Stomach (tissue), 9 donors: ENCODE data around the gene CFAP74. TPM values are rescaled to one million over a fixed set of nuclear protein-coding genes. Genes with fewer than 3 reads are reported as not detected.

Experiments
- DNase-seq, 2 donors: peaks; one replicate each; pipeline versions ENCODE4 v3.0.0 to v3.0.0-alpha.2; 2013 to 2019
- H3K27ac ChIP-seq, 5 donors: fragments of 200-600 bp in 4 of 5; sonication (generic) in 4 of 5; one replicate each; pipeline ENCODE4 v1.5.1; 2013 to 2019; ENCODE audit warnings: mild to moderate bottlenecking in 1 of 5, moderate library complexity in 1 of 5
- H3K27me3 ChIP-seq, 3 donors: fragments of 200-600 bp; sonication (generic); one replicate each; pipeline ENCODE4 v1.5.1; 2017 to 2019; ENCODE audit warnings: mixed run types in 1 of 3
- H3K36me3 ChIP-seq, 4 donors: fragments of 200-600 bp; sonication (generic); 1 replicate in 3 of 4; 2 replicates in 1 of 4; pipeline ENCODE4 v1.5.1; 2016 to 2019
- H3K4me1 ChIP-seq, 4 donors: fragments of 200-600 bp; sonication (generic); one replicate each; pipeline ENCODE4 v1.5.1; 2016 to 2019
- H3K4me3 ChIP-seq, 4 donors: fragments of 200-600 bp; sonication (generic) in 3 of 4; one replicate each; pipeline ENCODE4 v1.5.1; 2016 to 2019; ENCODE audit warnings: mild to moderate bottlenecking in 1 of 4
- H3K9me3 ChIP-seq, 4 donors: fragments of 200-600 bp; sonication (generic); one replicate each; pipeline ENCODE4 v1.5.1; 2016 to 2019
- EP300 ChIP-seq: sonication (generic); formaldehyde crosslinking; IDR thresholded peaks from one replicate; pipeline ENCODE4 v1.6.1; 2017; ENCODE audit warnings: antibody characterized with exemption
- POLR2A ChIP-seq, 4 donors: fragments of 450-650 bp; IDR thresholded peaks; one replicate each; pipeline ENCODE4 v1.6.1; 2016; ENCODE audit warnings: antibody characterized with exemption in 4 of 4, control low read depth in 2 of 4, mild to moderate bottlenecking in 1 of 4, moderate library complexity in 1 of 4
- POLR2AphosphoS5 ChIP-seq, 3 donors: sonication (generic); formaldehyde crosslinking; IDR thresholded peaks; one replicate each; pipeline ENCODE4 v1.6.1; 2016; ENCODE audit warnings: antibody characterized with exemption in 3 of 3
- WGBS, 5 donors: extraction: QIAGEN DNeasy Blood & Tissue Kit in 3 of 5; methylation state at CpG; one replicate each; pipeline versions ENCODE4 v1.1.5 to v1.1.7; 2013 to 2018; 5-methylcytosine and 5-hydroxymethylcytosine counted together
- intact Hi-C: fragments of 100-400 bp; cut with DNase I; formaldehyde crosslinking; loops from one replicate; pipeline ENCODE4 v1.15.1; 2023; ENCODE audit warnings: low total_unique reads
- polyA plus RNA-seq, 3 donors: library from polyadenylated mRNA; stranded (reverse); fragments of 200-250 nt; gene quantifications; one replicate each; pipeline ENCODE4 v1.2.3, GENCODE V29; 2013
- total RNA-seq, 5 donors: library from RNA; depleted of rRNA; stranded (reverse); fragments of >200 nt; gene quantifications; one replicate each; pipeline versions ENCODE4 v1.1.0 to v1.2.3, GENCODE V29; 2014 to 2016
- TF ChIP-seq, protein P1 (sequence below), 7 experiments: fragments of 450-650 bp in 4 of 7; fragments of 200-600 bp in 3 of 7; sonication (generic) in 3 of 7; IDR thresholded peaks; one replicate each; pipeline ENCODE4 v1.5.1; 2016 to 2019; ENCODE audit warnings: antibody characterized with exemption in 7 of 7, control low read depth in 2 of 7, mild to moderate bottlenecking in 1 of 7
- donor health status: healthy with polysubstance abuse.
- donor health status: Bipolar disorder and iron deficiency.
- donor health status: healthy.

Gene CFAP74
- total and polyA plus RNA-seq, 8 donors = under 0.01 TPM; not detected in 7

DNA sequence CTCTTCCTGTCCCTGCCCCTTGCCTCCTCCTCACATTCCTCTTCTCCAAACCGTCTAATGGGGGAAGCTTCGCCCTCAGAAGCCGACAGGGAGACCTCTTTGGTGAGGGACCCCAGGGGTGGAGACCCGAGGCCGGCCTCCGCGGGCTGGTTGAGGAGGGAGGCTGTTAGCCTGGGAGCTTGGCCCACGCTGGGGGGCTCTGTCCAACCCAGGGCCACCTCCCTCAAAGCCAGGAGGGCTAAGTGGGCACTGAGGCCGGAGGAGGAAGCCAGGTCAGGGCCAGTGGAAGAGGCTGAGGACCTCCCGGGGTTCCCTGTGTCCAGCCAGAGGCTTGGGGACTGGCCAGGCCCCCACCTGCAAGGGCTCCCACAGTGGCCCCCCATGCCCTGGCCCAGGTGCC is 20.9 kb upstream of the CFAP74 start:
- peaks cover 29 to 64% (median 44%) of the 10 kb centered on the region in 3 donors for H3K27me3 ChIP-seq
- TF ChIP-seq POLR2AphosphoS5 (IDR thresholded peaks at IDR 0.05) (no peak), EP300 (no peak), POLR2A (IDR thresholded peaks at IDR 0.05) (no peak)
- TF ChIP-seq, protein P1, sequence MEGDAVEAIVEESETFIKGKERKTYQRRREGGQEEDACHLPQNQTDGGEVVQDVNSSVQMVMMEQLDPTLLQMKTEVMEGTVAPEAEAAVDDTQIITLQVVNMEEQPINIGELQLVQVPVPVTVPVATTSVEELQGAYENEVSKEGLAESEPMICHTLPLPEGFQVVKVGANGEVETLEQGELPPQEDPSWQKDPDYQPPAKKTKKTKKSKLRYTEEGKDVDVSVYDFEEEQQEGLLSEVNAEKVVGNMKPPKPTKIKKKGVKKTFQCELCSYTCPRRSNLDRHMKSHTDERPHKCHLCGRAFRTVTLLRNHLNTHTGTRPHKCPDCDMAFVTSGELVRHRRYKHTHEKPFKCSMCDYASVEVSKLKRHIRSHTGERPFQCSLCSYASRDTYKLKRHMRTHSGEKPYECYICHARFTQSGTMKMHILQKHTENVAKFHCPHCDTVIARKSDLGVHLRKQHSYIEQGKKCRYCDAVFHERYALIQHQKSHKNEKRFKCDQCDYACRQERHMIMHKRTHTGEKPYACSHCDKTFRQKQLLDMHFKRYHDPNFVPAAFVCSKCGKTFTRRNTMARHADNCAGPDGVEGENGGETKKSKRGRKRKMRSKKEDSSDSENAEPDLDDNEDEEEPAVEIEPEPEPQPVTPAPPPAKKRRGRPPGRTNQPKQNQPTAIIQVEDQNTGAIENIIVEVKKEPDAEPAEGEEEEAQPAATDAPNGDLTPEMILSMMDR (IDR thresholded peaks at IDR 0.05) = no peak
- WGBS, 5 donors = 90 to 91% (median 90%) methylated on average over 5 to 10 of the region's 10 CpGs

DNA sequence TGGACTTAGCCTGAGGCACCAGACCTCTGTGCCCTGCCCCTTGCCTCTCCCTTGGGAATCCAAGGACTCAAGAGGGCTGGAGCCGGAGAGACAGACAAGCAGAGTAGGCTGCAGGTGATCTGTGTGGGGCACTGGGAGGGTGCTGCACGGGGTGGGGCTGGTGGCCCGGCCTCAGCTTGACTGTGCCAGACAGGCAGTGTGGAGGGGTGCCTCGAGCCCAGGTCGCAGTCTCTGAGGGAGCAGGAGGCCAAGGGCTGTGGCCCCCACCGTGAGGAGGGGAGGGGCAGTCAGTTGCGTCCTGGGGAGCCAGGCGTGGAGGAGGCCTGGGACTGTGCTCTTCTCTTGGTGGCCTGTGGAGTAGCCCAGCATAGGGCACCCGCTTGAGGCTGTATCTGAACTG is 19.6 kb upstream of the CFAP74 start:
- DNase-seq = no peak
- intact Hi-C loops = no loop called here
- WGBS, 5 donors = 51 to 64% (median 55%) methylated on average over 8 to 9 of the region's 9 CpGs
- H3K27me3 ChIP-seq = peaks cover 35 to 77% (median 54%) of the 10 kb centered on the region in 3 donors
- no peak overlapping the region for H3K27ac ChIP-seq
- no peaks in the 10 kb centered on the region for H3K9me3 ChIP-seq
- no peak for TF ChIP-seq POLR2AphosphoS5 (IDR thresholded peaks at IDR 0.05)
- TF ChIP-seq POLR2A (IDR thresholded peaks at IDR 0.05) = no peak
- TF ChIP-seq EP300 = no peak
- TF ChIP-seq, protein P1 (IDR thresholded peaks at IDR 0.05) = no peak
- H3K4me1 ChIP-seq = peaks cover 7 to 29% (median 16%) of the 10 kb centered on the region in 4 donors
- no peak overlapping the region for H3K4me3 ChIP-seq
- H3K36me3 ChIP-seq = no peaks in the 10 kb centered on the region

More for the DNA sequence above, 20.9 kb upstream of the CFAP74 start:
- Histone ChIP-seq H3K4me3 (no peak overlapping the region), H3K9me3 (no peaks in the 10 kb centered on the region), H3K27ac (no peak overlapping the region), H3K36me3 (no peaks in the 10 kb centered on the region), H3K4me1 (peaks cover 4 to 21% (median 10%) of the 10 kb centered on the region in 4 donors)
- no peak for DNase-seq
- intact Hi-C loops = no loop called here

DNA sequence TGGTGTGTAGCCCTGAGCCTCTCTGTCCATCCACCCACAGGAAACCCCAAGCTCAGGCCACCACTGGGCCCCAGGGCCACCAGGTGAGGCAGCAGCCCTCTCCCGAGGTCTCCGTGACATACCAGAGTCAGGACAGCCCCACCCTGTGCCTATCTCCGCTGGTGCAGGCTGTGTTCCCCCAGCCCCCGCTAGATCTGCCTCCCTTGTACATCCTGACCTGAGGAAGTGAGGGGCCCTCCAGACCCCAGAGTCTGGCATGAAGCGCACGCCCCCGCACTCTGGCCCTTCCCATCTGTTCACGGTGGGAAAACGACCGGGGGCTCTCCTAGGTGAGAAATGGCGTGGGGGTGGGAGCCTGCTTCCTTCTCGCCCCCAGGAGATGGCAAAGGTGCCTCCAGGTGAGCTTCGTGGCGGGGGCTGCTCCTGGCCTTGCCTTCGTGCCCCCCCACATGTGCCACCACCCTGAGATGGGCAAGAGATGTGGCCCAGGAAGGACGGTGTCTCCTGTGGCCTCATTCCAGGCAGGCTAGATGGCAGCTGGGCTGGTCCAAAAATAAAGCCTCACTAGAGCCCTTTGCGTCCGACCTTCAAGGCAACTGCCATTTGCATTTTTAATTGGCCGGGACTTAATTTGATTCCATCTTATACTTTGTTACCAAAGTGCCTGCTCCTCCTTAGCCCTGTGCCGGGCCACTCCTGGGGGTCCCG is 18.6 kb upstream of the CFAP74 start:
- TF ChIP-seq EP300 (no peak), POLR2A (IDR thresholded peaks at IDR 0.05) (no peak), POLR2AphosphoS5 (IDR thresholded peaks at IDR 0.05) (no peak)
- TF ChIP-seq, protein P1 (IDR thresholded peaks at IDR 0.05) = no peak
- intact Hi-C loops = no loop called here
- H3K27me3 ChIP-seq = peaks cover 35 to 87% (median 54%) of the 10 kb centered on the region in 3 donors

DNA sequence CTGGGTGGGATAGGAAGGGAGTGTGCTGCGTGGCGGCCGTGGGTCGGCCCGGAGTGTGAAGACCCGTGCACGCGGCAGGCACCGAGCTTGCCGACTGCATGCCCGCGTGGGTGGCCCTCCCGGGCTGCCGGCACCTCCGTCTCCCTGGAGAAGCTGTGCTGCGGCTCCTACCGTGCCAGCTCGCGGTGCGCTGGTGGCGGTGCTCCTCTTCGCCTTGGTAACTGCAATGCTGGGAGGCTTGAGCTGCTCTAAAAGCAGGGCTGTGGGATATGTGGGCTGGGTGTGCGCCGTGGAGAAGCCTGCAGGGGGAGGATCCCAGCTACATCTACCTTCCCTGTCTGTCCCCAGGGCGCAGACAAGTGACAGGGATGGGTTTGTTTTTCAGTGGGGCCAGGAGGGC is 18.0 kb upstream of the CFAP74 start:
- Histone ChIP-seq H3K27me3 (peaks cover 35 to 93% (median 54%) of the 10 kb centered on the region in 3 donors), H3K9me3 (no peaks in the 10 kb centered on the region), H3K27ac (no peak overlapping the region), H3K36me3 (no peaks in the 10 kb centered on the region), H3K4me1 (peaks cover 7 to 29% (median 16%) of the 10 kb centered on the region in 4 donors), H3K4me3 (no peak overlapping the region)
- TF ChIP-seq POLR2AphosphoS5 (IDR thresholded peaks at IDR 0.05) = no peak
- TF ChIP-seq POLR2A (IDR thresholded peaks at IDR 0.05) = no peak
- TF ChIP-seq, protein P1 (IDR thresholded peaks at IDR 0.05) = no peak
- no peak for TF ChIP-seq EP300
- DNase-seq = no peak
- 87 to 92% (median 89%) methylated on average over 15 to 25 of the region's 25 CpGs for WGBS, 5 donors
- intact Hi-C loops = no loop called here

More for the DNA sequence above, 18.6 kb upstream of the CFAP74 start:
- H3K36me3 ChIP-seq = no peaks in the 10 kb centered on the region
- H3K9me3 ChIP-seq = no peaks in the 10 kb centered on the region
- peaks cover 7 to 29% (median 16%) of the 10 kb centered on the region in 4 donors for H3K4me1 ChIP-seq
- H3K27ac ChIP-seq = no peak overlapping the region
- 66 to 79% (median 71%) methylated on average over 14 to 21 of the region's 21 CpGs for WGBS, 5 donors
- DNase-seq = no peak
- H3K4me3 ChIP-seq = no peak overlapping the region
